ENCODE results near the gene IDI1. TPM values are rescaled to one million over a fixed set of nuclear protein-coding genes. Genes with fewer than 3 reads are reported as not detected.

IDI1 gene
- total and polyA plus RNA-seq, 2 of the 13 experiments (the other 11 are each of a cell fraction or from before 2014, with no cell fraction given): 44.4 to 145 TPM

DNA sequence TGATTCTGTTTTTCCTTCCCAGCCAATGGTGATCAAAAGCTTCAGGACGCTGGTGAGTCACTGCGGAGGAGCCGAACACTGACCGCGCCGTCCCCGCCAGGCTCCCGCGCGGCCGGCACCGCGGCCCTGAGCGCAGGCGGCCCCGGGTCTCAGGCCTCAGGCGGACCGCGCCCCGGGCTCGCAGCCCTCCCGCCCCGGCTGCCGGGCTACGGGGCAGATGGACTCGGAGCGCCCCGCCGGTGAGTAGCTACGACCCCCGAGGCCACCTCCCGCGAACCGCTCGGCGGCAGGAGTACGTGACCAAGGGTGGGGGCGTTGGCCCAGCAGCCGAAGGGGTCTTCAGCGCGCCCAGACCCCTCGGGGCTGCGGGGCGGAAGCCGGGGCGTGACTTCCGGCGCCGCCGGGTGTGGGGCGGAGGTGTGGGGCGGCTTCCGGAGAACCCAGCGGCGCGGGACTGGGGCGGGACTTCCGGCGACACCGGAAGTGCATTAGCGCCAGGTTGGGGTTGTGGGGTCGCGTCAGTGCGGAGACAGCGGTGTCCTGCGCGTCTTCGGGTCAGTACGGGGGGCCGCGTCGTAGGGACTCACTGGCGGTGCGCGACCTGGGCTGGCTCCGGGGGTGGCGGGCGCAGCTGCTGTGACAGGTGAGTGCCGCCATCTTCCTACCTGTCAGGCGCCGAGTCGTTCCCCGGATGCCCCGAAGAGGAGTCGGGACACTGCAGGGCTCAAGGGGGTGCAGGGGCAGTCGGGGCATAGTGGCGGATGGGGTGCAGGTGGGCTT is 7.6 kb upstream of the IDI1 start, which contains the start of gene WDR37 (continued):
- TF ChIP-seq NFKB2 (CRISPR knock-in tag; IDR thresholded peaks at IDR 0.05; ENCODE audit: borderline replicate concordance) (no peak; the same call in 1 of the 2 replicates), ZNF670 (CRISPR knock-in tag; IDR thresholded peaks at IDR 0.05; ENCODE audit: borderline replicate concordance) (no peak; the same call in 1 of the 2 replicates), ZNF34 (CRISPR knock-in tag; IDR thresholded peaks at IDR 0.05; ENCODE audit: borderline replicate concordance) (peak; percentile 60; the same call in 1 of the 2 replicates), MAZ (IDR thresholded peaks at IDR 0.05; ENCODE audit: borderline replicate concordance, low read depth, low read length) (peak; percentile 48; the same call in 1 of the 2 replicates), MAZ (CRISPR knock-in tag; IDR thresholded peaks at IDR 0.05; ENCODE audit: low read depth) (no peak), GABPB1 (CRISPR knock-in tag; IDR thresholded peaks at IDR 0.05) (peak; percentile 98), SIX4 (CRISPR knock-in tag; IDR thresholded peaks at IDR 0.05) (no peak; the same call in 1 of the 2 replicates), ZNF720 (CRISPR knock-in tag; IDR thresholded peaks at IDR 0.05) (no peak), ATF7 (IDR thresholded peaks at IDR 0.05) (no peak), ATF7 (CRISPR knock-in tag; IDR thresholded peaks at IDR 0.05) (no peak), WIZ (CRISPR knock-in tag; IDR thresholded peaks at IDR 0.05) (no peak), GATA4 (IDR thresholded peaks at IDR 0.05; ENCODE audit: borderline replicate concordance, low read depth) (no peak)
- TF ChIP-seq, protein P1, sequence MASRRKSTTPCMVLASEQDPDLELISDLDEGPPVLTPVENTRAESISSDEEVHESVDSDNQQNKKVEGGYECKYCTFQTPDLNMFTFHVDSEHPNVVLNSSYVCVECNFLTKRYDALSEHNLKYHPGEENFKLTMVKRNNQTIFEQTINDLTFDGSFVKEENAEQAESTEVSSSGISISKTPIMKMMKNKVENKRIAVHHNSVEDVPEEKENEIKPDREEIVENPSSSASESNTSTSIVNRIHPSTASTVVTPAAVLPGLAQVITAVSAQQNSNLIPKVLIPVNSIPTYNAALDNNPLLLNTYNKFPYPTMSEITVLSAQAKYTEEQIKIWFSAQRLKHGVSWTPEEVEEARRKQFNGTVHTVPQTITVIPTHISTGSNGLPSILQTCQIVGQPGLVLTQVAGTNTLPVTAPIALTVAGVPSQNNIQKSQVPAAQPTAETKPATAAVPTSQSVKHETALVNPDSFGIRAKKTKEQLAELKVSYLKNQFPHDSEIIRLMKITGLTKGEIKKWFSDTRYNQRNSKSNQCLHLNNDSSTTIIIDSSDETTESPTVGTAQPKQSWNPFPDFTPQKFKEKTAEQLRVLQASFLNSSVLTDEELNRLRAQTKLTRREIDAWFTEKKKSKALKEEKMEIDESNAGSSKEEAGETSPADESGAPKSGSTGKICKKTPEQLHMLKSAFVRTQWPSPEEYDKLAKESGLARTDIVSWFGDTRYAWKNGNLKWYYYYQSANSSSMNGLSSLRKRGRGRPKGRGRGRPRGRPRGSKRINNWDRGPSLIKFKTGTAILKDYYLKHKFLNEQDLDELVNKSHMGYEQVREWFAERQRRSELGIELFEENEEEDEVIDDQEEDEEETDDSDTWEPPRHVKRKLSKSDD (CRISPR knock-in tag; IDR thresholded peaks at IDR 0.05; ENCODE audit: low read depth): no peak; the same call in 1 of the 2 replicates
- TF ChIP-seq, protein P2, sequence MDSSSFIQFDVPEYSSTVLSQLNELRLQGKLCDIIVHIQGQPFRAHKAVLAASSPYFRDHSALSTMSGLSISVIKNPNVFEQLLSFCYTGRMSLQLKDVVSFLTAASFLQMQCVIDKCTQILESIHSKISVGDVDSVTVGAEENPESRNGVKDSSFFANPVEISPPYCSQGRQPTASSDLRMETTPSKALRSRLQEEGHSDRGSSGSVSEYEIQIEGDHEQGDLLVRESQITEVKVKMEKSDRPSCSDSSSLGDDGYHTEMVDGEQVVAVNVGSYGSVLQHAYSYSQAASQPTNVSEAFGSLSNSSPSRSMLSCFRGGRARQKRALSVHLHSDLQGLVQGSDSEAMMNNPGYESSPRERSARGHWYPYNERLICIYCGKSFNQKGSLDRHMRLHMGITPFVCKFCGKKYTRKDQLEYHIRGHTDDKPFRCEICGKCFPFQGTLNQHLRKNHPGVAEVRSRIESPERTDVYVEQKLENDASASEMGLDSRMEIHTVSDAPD (CRISPR knock-in tag; IDR thresholded peaks at IDR 0.05): no peak
- TF ChIP-seq, protein P3, sequence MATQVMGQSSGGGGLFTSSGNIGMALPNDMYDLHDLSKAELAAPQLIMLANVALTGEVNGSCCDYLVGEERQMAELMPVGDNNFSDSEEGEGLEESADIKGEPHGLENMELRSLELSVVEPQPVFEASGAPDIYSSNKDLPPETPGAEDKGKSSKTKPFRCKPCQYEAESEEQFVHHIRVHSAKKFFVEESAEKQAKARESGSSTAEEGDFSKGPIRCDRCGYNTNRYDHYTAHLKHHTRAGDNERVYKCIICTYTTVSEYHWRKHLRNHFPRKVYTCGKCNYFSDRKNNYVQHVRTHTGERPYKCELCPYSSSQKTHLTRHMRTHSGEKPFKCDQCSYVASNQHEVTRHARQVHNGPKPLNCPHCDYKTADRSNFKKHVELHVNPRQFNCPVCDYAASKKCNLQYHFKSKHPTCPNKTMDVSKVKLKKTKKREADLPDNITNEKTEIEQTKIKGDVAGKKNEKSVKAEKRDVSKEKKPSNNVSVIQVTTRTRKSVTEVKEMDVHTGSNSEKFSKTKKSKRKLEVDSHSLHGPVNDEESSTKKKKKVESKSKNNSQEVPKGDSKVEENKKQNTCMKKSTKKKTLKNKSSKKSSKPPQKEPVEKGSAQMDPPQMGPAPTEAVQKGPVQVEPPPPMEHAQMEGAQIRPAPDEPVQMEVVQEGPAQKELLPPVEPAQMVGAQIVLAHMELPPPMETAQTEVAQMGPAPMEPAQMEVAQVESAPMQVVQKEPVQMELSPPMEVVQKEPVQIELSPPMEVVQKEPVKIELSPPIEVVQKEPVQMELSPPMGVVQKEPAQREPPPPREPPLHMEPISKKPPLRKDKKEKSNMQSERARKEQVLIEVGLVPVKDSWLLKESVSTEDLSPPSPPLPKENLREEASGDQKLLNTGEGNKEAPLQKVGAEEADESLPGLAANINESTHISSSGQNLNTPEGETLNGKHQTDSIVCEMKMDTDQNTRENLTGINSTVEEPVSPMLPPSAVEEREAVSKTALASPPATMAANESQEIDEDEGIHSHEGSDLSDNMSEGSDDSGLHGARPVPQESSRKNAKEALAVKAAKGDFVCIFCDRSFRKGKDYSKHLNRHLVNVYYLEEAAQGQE (IDR thresholded peaks at IDR 0.05; ENCODE audit: borderline replicate concordance in 1 of 2, low read depth in 1 of 2, low read length in 2 of 2): no peak; a peak in 1 of 4 replicates
- TF ChIP-seq, protein P4, sequence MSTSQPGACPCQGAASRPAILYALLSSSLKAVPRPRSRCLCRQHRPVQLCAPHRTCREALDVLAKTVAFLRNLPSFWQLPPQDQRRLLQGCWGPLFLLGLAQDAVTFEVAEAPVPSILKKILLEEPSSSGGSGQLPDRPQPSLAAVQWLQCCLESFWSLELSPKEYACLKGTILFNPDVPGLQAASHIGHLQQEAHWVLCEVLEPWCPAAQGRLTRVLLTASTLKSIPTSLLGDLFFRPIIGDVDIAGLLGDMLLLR (CRISPR knock-in tag; IDR thresholded peaks at IDR 0.05): 0 out of 2 replicates have a peak, but pooled peaks have one; percentile 7
